Hematopoietic multipotent progenitor cell treated with erythropoietin and hydrocortisone succinate and interleukin-3 and kit ligand, for 4 days (in vitro differentiated cells): ENCODE results near the gene SDK1.
A peak's percentile ranks its signal among the peaks of the same experiment; 100 is the strongest.

ENCODE experiments used
- DNase-seq: peaks from one replicate; pipeline ENCODE4 v3.0.0-alpha.2; 2015

Gene SDK1

DNA sequence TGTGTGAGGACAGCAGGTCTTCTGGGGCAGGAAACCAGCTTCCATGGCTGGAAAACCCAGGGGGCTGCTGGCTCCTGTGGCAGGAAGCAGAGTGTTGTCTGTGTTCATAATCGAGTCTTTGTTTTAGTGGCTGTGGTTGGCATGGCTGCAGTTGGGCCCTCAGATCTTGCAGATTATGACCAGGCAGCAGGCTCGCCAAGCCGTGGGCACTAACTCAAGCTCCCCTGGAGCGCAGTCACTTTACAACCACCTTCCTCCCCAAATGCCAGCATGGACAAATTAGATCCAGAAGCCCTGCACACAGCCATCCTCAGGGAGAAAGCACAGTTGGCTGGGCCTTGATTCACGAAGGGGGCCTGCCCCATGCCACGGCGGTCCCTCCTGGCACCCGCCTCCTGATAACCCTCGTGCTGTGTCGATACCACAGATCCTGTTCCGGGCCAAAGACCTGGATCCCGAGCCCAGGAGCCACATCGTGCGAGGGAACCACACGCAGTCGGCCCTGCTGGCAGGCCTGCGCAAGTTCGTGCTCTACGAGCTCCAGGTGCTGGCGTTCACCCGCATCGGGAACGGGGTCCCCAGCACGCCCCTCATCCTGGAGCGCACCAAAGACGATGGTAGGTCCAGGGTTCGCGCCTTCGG, 828.5 kb downstream of the SDK1 start:
- DNase-seq: peak; percentile 39

DNA sequence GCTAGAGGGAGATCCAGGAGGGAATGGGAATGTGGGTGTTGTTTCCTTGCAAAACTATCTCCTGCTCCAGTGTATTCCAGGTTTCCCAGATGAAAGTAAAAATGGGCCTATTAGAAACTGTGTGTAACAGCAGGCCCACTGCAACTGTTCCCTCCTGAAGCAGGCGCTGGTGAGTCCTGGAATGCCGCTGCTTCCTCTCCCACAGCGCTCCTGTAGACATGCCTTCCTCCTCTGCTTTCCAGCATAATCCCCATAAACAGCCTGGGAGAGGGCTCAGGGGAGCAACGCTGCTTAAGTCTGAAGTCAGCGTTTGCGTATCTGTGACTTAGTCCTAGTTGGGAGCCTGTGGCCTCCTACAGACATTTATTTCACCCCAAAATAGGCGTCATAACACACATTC, 830.0 kb downstream of the SDK1 start:
- DNase-seq: no peak

DNA sequence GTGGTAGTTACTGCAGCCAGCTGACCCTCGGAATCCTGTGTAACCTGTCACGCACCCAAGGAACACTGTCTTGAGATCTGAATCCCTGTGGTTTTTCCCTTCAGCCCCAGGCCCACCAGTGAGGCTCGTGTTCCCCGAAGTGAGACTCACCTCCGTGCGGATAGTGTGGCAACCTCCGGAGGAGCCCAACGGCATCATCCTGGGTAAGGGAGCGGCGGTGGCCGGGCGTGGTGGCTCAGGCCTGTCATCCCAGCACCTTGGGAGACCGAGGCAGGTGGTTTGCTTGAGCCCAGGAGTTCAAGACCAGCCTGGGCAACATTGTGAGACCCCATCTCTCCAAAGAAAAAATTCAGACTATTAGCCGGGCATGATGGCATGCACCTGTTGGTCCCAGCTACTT, 831.2 kb downstream of the SDK1 start:
- DNase-seq: no peak

DNA sequence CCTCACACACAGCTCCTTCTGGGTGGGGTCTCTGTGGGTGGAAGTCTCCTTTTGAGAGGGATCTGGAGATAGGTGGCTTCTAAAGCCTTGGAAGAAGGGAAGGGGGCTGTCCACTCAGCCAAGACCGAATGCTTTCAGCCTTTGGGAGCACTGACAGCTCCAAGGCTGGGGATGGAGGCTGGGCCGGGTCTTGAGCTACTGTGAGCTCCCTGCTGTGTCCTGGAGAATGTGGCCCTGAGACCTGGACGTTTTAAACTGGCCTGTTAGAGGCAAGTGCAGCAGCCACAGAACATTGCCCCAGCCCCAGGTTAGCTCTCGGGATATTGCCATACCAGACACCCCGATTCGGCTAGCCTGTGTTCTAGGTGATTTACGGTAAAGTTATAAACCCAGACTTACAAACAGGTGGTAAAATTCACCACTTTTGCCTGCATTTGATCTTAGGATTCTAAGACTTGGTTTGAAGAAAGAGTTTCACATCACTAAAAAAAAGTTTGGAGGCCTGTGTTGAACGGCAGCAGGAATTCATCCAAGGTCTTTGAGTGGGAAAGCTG, 832.5 kb downstream of the SDK1 start:
- no peak for DNase-seq

DNA sequence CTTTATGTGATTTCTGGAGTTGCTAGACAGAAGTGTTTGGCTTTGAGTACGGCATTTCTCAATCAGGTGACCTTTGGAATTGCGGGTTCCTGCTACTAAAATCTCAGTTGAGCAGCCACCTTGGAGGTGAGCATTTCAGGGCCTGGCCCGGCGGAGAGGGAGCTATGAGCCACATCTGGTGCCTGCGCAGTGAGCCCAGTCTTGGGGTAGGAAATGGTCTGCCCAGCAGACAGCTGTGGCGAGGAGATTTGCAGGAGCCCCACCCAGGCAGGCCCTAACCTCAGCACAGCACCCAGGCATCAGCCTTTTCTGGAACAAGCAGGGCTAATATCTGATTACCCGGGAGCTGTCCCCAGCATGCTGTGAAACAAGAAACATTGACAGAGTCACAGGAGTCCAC, 833.2 kb downstream of the SDK1 start:
- DNase-seq: peak; percentile 61

DNA sequence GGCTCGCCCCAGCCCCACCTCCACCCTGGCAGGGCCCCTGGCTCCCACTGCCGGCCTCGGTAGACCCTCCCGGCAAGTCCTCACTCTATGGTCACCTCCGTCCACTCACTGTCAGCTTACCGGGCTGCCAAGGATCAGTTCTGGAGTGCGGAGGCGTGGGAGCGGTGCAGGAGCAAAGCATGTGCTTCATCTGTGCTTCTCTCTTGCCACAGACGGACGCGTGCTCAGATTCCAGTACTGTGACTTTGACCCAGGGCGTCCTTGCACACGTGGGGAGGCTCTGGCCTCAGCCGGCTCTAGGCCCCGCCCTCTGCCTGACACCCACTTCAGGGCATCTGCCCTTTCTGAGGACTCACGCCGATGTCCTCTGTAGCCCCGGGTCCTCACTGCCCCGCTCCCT, 833.6 kb downstream of the SDK1 start:
- DNase-seq: no peak

DNA sequence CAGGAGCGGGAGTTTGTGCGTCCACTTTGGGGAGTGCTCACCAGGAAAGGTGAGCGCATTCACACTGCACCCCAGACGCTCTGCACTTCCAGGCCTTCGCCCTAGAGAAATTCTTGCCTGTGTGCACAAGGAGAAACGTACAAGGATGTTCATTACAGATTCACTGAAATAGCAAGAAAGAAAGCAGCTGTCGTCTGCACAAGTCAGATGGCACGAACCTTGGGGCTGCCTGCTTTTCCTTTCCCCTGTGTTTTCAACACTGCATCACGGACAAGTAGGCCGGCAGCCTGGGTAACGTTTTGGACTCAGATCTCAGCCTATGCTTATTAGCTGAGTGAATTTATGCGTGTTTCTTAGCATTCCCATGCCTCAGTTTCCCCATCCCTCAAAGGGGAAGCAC, 834.2 kb downstream of the SDK1 start:
- DNase-seq: no peak

DNA sequence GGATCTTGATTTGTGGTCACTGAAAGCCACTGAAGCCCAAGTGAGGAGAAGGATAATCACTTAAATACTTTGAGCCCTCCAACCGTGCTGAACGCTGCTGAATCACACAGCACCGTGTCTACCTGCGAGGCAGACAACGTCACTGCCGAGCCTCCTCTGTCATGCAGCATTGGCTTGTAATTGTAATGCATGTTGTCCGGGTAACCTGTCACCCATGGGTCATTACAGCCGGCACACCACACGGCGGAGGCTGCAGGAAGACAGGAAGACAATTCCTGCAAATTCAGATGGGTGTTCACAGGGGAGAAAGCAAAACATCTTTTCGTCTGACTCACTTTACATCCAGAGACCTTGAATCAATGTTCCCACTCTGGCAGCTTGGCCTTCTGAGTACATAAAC, 835.0 kb downstream of the SDK1 start:
- no peak for DNase-seq

DNA sequence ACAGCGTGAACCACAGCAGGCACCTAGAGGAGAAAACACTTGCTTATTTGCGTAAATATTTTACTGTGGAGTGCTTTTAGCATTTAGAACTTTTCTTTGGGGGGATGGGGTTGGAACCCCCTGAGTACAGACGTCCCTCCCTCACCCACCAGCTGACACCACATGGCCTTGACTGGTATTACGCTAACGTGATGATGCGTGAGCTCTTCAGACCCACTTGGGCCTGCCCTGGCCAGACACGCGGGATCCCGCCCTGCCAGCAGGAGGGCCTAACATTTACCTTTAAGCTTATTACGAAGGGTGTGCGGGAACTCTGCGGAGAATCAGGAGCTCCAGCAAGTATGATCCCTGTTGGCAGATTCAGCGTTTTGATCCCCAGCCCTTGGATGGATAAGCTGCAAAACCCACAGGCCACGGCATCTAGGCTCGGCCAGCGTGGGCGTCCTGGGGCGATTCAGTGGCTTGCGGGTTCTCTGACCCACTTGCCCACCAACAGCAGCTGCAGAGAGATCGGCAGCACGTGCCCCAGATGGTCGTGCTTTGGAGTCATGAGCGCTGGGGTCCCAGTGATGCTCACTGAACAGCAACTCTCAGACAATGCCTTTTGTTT, 835.6 kb downstream of the SDK1 start:
- peak; percentile 4 for DNase-seq

DNA sequence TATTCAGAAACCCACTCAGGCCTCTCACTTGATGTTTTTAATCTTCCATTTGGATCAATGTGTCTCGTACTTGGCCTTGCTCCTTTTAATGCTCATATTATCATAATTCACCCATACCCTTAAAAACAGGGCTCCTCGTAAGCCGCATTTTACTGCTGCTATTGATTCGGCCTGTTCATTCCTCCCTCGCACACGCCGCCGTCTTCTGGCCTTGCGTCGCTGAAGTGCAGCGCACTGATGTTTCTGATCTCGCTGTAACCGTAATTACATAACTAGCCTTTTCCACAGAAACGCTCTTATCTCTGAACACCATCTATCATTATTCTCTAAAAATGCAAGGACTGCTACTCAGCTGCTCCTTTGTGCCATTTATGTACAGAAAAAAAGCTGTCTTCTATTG, 836.5 kb downstream of the SDK1 start:
- no peak for DNase-seq

DNA sequence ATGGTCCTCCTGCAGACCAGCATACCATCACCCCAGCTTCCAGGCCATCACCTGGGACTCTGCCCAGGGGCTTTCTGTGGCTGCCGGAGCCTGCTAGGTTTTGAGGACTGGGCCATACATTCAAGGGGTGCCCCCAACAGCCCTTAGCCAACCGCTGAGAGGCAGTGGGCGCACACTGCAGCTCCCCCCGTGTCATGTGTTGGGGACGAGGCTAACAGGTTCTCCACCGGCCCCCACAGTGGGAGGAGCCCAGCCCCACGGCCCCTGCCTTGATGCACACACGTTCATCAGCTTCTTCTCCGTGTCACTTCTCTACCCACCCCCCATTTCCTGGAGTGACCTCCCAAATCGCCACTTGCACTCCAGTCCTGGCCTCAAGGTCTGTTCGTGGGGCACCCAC, 837.8 kb downstream of the SDK1 start:
- no peak for DNase-seq

DNA sequence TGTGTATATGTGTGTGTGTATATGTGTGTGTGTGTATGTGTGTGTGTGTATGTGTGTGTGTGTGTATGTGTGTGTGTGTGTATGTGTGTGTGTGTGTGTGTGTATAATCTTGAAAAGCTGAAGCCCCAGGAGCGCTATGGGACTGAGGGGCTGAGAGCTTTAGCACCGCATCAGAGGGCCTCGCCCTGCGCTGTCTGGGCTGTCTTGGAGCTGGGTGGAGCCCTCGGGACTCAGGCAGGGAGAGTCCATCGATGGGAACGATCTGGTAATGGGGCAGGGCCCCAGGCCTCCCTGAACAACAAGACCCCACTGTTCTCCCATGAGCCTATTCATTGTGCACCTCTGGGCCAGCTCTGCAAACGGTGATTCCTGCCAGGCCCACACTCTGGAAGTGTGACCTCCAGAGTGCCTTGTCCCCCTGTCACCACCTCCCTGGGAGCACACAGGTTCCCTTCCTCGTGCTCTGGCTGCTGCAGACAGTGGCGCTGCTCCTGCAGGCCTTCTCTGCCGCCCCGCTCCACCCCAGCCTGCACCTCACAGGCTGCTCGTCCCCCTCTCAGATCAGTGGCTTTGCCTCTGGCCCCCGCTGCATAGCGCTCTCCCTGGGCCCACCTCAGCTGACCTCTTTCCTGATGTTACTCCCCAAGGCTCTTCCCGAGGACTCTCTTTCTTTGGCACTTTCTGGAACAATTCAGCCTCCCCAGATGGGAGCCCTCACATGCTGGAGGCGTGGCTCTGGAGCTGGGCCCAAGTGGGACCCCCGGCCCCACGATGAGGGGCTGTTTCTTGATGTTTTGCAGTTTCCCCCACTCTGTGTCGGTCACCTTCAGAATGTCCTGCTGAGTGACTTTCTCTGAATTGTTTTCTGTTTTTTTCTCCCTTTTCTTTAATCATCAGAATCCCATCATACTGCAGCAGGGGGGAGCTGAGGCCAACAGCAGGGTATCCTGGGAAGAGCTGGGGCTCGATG, 838.9 kb downstream of the SDK1 start:
- DNase-seq: no peak

DNA sequence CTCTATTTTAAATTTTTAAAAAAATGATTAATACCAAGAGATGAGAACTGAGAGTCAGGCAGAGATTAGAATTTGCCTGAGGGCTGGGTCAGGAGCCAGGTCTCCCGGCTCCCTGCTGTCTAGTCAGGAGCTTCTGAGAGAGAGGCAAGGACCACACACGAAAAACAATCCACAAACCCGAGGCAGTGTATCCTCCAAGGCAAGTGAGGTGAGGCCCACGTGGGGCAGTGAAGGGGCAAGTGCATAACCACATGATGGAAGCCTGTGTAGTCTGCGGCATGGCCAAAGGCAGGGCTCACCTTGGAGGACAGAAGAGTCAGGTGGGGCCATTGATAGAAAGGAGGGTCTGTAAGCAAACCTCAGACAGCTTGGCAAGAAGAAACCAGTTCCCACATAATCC, 839.9 kb downstream of the SDK1 start:
- no peak for DNase-seq

DNA sequence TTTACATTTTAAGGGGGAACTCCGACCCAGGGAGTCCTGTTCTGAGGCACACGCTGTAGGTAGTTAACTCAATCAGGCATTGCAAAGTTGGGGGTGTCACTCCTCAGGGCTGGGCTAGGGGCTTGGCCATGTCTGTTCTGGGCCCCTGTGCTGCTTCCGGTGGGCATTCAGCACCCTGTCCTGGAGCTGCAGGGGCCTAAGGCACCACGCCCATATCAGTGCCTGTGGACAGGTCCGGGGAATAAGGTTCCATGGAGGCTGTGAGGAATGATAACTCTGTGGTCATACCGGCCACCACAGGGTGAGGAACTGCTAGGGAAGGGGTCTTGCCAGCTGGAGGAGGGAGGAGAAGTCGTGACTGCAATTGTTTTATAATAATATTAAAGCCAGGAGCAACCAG, 842.0 kb downstream of the SDK1 start:
- DNase-seq: no peak

DNA sequence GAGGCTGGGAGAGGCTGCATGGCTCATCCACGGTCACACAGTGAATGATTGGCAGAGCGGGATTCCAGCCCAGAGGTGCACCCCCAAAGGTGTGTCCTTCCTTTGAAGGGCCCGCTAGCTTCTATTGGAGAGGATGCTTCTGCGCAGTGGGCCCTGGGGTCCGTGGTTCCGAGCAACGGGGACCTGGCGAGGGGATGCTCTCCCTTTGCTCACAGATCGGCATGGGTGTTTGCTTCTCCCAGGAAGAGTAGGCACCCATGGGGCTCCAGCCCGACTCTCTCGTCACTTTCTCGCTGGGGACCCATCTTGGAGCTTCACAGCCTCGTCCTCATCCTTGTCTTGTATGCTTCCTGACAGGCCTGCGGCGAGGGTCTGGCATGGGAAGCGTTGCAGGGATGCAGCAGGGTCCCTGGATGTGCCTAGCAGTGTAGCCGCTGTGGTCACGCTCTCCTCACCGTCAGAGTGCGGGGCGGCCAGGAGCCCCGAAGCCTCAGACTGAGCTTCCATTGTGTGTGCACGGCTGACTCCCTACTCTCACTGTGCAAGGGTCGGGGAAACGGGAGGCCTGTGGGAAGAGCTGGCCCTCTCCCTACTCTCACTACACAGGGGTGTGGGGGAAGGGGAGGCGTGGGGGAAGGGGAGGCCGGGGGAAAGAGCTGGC, 842.6 kb downstream of the SDK1 start:
- no peak for DNase-seq

DNA sequence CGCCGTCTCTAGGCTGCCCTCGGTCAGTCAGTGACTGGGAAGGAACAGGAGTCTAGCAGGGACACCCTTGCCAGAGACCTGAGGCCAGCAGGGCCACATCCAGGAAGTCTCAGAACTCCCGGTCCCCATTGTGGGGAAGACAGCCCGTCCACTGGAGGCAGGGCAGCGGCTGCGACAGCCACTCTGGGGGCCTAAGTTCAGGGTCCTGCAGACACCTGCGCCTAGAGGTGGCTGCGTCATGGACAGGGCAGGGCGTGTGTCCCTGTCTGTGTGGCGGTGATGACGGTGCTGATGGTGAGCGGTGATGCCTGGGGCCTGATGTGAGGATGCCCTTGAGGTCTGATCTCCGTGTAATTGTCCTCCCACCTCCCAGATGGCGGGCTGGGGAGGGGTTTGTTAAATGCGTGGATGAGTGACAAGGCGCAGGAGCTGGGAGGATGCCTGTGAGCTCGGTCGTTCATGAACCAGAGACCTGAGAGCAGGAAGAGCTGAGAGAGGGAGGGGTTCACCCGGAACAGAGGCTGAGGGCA, 843.2 kb downstream of the SDK1 start:
- no peak for DNase-seq

DNA sequence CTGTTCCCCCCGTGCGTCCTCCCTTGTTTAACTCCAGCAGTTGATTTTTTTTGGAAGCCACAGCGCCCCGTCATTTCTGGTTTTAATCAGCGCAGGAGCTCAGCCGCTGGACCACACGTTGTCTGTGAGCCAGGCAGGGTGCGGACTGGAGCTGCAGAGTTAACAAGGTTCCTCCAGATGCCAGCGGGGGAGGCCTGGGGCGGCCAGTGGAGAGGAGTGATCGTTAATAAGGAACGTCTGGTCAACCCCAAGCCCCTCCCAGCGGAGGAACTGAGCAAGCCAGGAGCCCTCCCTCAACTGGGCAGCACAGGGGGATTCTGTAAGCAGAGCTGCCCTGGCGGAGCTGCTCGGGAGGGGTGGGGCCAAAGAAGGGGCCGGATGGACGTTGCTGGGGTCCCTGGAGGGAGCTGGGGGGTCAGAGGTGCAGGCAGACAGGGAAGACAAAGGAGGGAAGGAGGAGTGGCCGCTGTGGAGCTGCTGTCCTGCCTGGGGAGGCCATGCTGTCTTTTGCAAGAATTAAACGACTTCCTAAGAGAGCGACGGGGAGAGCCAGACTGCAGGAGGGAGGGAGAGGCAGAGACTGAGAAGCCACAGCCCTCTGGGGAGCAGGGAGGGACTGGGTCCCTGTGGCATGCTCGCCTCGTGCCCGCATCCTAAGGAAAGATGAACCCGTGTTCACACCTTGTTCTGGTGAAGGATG, 843.9 kb downstream of the SDK1 start:
- DNase-seq: peak; percentile 44

DNA sequence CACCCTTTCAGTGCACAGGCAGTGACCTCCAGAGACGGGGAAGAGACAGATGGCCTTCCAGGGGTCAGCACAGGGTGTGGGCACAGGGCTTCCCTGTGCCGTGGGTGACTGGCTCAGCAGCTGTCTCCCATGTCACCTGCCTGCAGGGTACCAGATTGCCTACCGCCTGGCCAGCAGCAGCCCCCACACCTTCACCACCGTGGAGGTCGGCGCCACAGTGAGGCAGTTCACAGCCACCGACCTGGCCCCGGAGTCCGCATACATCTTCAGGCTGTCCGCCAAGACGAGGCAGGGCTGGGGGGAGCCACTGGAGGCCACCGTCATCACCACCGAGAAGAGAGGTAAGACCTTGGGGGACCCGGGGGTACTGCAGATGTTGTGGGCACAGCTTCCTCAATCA, 844.5 kb downstream of the SDK1 start:
- no peak for DNase-seq

DNA sequence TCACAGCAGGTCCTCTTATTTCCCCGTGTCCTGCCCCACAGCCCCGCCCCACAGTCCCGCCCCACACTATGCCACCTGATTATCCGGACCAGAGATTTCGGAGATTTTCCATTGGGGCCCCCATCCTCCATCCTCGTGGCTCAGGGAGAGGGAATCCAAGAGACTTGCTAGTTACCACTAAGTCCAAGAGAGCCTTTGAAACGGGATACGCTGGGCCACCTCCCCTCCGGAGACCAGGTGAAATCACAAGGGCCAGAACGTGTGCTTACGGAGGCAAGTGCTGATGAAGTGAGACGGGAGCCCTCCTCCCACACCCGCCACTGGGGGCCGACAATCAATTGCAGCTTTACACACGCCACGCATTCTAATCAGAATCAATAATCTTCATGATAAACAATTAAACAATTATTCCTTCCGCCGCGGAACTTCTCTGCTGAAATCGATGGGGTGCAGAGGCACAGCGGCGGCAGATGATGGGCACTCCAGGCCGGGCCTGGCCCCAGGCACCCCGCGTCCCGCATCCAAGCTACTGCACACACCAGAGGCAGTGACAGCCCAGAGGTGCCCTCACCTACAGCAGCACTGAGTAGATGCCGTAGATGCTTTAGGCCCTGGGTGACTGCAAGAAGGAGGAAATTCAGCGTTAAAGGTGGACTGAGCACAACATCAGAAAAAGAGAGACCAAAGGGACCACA, 847.0 kb downstream of the SDK1 start:
- no peak for DNase-seq

DNA sequence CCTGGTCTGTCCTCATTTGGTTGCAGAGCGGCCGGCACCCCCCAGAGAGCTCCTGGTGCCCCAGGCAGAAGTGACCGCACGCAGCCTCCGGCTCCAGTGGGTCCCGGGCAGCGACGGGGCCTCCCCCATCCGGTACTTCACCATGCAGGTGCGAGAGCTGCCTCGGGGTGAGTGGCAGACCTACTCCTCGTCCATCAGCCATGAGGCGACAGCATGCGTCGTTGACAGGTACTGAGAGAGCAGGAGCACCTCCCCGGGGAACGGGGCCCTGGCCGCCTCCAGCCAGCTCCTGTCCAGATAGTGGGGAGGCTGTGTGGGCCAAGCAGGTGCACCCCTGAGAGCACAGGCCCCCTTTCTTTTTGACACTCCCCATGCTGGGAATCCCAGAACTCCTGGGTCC, 848.2 kb downstream of the SDK1 start:
- DNase-seq: no peak

DNA sequence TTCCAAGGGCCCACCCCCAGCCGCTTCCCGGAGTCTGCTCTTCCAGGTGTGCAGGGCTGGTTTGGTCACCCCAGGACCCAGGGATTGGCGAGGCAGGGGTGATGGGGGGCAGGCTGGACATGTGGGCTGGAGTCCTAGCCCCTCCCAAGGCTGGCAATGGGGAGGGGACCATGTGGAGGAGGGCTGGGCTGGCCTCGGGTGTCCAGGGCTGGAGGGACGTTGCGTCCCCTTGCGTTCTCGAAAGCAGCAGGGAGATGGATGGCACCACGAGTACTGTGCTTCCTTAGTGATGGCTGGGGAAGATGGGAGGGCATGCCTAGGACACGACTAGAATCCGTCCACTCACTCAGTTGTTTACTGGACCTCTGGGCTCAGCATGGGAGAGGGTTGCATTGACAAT, 848.6 kb downstream of the SDK1 start:
- DNase-seq: no peak

DNA sequence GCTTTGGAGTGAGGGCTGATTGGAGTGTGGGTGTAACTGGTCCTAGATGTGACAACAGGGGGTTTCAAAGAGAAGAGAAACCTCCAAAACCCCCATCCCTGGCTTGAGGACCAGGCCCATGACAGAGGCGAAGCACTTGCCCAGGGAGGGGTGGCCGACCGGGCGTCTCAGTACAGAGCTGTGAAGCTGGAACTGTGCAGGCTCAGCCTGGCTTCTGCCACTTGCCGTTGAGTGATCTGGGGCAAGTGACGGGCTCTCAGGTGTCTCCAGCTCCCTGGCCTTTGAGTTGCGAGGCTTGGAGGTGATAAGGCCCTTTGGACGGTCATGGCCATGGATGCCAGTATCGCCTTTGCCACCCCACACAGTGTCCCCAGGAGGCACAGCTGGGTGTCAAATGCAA, 849.7 kb downstream of the SDK1 start:
- DNase-seq: no peak
